Germinal center (tissue), 1 donor: ENCODE data around the gene SEC23IP.

Experiments
- DNase-seq: peaks from one replicate; pipeline ENCODE4 v3.0.0; 2012; ENCODE audit warnings: mixed read lengths, low spot score

The SEC23IP gene

DNA sequence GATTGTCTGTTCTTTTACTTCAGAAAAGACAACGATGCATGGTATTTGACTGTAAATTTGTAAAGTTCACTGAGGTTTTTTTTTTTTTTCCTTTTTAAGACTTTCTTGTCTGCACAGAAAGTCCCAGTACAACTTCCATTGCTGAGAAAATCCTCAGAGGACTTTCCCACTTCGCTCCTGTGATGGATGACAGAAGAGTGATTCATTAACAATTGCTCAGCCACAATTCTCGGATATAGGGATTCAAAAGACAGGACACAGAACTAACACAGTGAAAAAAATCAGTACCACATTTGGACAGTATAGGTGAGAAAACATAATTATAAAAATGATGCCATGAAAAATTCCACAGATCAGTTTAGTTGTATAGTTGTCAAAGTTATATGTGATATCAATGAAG, 48.0 kb downstream of the SEC23IP start:
- no peak for DNase-seq

DNA sequence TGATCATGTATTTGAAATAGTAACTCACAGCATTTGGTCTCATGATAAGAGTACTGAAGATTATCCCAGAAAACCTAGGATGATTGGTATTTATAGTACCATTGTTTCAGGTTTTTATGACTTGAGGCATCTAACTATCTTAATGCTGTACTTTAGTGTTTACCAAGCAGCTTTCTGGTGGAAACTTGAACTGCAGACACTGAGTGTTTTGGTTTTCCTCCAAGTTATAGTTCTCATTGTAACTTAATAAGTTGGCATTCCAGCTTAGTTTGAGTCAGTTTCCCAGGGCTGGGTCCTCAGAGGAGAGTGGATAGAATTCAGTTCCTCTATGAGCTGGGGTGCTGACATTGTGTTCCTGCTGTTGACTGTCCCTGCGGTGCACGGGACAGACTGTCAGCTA, 50.4 kb downstream of the SEC23IP start:
- no peak for DNase-seq

DNA sequence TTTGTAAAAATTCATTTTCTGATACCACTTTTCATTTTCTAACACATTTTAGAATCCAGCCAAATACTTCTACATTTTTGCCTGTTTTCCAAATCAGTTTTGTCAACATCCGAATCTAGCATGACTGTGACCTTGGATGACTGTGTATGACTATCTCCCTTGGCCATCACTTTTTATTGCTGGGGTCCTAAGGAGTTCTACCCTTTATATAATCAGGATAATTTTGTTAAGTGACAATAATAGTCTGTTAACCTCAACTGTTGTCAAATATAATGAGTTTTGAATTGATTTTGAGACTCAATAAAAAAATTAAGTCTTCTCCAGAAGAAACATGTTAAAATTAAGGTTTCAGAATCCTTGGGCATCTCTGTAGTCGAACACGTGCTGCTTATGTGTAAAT, 53.3 kb downstream of the SEC23IP start:
- no peak for DNase-seq

DNA sequence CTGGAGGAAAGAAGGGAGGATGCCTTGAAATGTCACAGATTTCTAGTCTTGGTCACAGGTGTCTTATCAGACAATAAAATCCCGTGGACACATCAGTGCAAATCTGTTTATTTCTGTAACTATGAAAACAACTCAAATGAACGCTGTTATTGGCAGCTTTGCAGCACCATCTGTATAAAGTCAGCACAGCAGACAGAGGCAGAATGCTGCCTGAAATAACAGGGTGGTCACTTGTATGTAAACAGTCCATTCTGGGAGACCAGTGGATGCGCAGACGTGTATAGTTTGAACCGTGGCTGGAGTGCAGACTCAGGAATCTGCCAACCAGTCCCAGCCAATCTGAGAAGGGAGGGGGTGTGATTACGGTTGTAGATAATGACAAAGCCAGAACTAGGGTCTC, 54.8 kb downstream of the SEC23IP start:
- DNase-seq, result no peak

DNA sequence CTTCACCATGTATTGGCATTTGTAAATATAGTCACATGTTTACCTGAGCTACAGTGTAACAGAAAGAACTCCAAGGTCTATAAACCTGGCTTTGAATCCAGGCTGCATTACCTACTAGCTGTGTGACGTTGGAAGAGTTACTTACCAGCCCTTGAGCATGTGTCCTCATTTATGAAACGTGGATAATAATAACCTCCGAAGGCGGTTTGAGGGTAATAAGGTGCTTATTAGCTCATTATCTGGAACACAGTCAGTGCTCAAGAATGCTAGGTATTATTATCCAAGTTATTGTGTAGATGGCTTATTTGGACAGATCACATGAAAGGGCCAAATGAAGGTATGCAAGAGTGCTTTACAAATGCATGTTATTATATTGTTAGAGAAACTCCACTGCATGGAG, 64.9 kb downstream of the SEC23IP start:
- no peak for DNase-seq

DNA sequence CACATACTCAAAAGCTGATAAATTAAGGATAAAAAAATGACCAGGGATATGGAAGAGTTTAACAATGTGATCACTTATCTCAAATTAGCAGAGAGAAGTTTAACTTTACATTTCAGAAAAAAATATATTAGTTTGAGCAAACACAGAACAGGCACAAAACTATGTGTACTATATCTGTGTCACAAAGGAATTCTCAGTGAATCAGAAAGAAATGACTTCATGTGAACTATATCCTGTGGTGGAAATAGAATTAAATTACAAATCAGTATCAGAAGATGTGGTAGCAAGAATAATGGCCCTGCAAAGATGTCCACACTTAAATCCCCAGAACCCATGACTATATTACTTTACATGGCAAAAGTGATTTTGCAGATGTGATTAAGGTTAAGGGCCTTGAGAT, 70.3 kb downstream of the SEC23IP start:
- DNase-seq, result no peak

DNA sequence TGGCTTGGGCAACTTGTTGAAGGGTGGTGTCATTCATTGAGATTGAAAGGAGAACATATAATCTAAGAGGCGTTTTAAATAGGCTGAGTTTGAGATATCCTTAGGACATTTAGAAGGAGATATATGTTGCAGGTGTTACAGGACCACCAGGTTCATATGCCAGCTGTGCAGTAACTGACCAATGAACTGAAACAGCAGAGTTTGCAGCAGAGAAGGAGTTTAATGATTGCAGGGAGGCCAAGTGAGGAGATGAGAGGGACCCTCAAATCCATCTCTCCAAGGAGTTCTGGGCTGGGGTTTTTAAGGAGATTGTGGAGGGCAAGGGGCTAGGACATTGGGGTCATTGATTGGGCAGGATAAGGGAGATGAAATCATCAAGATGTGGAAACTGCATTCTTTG, 74.5 kb downstream of the SEC23IP start:
- DNase-seq, result no peak

DNA sequence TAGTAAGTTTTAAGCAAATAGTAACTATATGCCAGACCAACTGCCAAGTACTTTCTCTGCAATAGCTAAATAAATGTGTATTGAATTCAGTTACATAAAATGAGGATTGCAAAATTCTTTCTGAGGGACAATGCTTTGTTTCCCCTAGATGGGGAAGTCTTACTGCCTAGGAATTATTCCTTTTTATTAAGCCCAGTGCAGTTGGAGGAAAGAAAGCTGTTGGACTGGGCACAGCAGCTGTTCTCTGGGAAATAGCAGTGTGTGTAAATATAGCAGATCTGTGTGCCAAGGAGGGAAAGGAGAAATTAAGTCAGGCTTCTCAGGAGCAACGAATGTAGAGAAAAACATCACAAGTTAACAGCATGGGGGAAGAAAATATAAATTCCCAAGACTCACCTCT, 77.1 kb downstream of the SEC23IP start:
- no peak for DNase-seq

DNA sequence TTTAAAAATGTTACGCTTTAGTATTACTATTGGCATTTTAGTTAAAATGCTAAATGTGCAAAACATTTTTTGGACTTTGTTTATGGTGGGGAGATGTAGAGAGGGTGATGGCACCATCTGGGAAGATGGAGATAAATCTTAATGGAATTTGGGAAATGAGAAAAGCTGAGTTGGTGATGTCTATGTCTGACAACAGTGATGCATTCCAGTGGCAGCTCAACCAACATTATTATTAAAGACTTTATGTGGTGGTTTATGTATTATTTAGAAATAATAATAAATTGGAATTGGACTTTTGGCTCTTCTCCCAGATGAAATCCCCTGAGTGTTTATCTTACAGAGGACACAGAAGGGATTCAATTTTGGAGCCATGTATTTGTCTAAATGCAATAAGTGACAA, 77.6 kb downstream of the SEC23IP start:
- DNase-seq, result no peak

DNA sequence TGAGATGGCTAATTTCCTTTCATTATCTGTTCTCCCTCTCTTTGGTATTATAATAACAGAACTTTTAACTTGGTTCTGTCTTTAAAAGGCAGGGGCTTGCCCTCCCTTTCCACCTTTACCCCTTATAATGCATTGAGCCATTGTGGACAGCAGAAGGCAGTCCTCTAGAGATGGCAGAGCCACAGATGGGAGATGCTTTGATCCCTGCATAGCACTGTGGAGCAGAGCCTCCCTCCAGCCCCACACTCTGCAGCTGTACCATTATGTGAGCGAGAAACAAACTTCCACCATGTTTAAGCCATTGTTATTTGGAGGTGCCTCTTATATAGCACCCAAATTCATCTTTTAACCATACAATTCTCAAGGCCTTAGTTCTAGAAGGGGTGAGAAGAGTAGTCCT, 78.4 kb downstream of the SEC23IP start:
- no peak for DNase-seq

DNA sequence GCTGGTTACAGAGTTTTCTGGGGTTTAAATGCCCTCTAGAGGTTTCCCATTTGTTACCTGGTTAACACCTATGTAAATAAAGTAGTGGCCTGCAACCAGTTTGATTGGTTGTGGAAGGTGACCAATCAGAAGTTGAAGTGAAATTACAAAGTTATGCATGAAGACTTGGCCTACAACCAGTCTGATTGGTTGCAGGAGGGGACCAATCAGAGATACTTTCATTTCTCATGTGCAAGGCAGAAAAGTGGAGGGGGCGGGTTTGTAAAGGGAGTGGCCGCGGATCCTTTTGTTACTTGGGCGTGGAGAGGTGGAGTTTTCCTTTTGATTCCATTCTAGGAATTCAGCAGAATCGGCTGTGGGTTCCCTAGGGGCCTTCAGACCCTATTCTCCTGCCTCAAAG, 80.8 kb downstream of the SEC23IP start:
- DNase-seq, result no peak

DNA sequence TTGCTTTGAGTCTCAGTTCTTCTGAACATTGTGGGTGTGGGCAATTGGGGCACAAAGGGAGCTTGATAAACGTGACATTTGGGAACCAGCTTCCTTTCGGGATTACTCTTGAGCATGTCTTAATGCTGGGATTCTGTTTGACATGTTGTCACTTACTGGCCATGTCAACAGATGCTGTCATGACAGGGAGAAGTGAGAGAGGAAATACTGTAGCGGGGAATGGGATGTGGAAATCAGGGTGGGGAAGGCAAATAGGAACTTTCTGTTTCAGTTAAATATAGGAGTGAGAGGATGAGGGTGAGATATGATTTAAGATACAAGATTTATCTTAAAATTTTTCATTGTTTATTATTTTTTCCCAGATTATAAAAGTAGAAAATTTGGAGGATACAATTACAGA, 83.9 kb downstream of the SEC23IP start:
- DNase-seq, result no peak

DNA sequence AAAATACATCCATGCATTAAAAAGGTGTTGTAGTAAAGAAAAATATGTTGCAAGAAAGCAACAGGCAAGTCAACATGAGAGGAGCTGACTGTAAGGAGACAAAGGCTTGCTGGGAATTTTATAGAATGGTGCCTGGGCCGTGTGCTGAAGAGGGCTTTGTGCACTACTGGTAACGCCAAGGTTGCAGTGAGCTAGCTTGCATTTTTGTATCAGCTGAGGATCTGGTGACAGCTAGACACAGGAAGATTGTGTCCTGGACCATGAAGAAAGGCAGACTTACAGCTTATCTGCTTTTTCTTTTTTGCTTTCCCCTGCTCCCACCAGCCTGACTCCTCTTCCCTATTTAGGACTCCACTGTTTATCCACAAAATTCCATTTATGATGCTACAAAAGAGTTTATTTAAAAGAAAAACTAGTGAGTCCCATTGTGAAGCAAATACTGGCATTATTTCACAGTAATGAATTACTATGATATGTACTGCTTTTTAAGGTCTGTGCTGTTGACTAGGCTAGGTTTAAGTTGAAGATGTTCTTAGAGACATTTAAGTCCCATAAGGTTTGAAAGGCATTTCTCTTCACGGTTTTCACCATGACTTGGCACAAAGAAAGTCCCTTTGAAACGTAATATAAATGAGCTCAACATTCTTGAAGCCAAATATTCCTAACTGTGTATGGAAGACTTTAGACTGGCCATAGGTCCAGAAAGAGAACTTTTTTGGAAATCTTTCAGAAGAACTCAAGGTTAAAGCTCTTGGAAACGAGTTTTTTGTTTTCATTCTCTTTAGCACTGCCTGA, 88.6 kb downstream of the SEC23IP start:
- DNase-seq, result no peak

DNA sequence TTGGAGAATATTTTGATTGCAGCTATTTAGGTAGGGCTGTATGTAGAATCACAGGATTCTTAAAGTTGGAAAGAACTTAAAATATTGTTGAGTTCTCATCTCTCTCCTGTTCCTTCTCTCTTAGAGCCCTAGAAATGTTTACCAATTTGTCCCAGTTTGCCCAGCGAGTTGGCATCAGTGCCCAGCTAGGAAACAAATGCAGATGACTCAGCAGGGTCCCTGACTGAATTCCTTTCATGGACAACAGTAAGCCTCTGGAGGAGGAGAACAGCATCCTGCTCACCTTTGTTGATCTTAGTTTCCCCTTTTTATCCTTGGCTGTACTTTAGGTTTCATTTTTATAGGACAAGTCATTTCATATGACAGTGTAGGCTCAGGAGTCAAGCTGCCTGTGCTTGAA, 89.3 kb downstream of the SEC23IP start:
- DNase-seq, result no peak

DNA sequence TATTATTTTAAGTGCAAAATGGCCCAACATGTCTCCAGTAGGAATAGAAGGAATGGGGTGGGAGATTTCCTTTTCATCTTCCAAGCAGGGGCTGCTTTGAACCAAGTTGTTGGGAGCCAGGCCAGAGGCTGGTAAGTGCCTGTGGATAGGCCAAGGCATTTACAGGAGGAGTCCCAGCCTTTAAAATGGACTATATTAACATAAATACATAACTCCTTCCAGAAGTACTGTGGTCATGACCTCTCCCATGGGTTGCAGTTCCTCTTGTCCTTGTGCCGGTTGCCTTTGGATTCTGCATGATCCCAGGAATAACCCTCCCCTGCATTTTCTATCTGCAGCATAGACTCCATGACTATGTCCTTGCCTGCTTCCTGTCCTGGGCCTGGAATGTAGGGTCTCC, 95.8 kb downstream of the SEC23IP start:
- DNase-seq, result no peak

DNA sequence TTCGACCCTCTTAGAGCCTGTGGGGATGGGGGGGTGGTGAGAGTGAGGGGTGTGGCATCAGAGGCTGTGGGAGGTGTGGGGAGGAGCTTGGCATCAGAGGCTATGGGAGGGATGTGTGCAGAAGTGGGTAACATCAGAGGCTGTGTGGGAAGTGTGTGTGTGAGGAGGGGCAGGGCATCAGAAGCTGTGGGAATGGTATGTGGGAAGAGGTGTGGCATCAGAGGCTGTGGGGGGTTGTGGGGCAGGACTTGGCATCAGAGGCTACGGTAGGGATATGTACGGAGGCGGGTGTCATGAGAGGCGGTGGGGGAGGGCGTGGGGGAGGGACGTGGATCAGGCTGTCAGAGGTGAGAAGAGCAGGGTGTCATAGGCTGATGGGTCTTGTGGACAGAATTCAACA, 97.4 kb downstream of the SEC23IP start:
- DNase-seq, result no peak

DNA sequence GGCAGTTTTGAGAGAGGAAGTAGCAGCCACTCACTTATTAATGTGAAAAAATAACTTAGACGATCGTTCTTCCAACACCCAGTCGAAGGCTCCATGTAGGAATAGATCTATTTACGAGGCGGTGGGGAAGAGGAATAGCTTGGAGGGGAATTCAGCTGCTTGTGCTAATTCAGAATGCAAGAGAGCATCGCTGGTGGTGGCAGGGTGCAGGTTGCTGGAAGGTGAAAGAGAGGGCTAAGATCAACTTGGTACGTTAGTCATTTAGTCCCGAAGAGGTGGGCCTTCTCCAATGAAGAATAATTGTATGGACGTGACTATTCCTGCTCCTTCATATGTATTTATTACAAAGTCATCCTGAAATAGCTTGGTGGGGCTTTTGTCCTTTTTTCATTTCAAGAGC, 98.5 kb downstream of the SEC23IP start:
- DNase-seq, result no peak

DNA sequence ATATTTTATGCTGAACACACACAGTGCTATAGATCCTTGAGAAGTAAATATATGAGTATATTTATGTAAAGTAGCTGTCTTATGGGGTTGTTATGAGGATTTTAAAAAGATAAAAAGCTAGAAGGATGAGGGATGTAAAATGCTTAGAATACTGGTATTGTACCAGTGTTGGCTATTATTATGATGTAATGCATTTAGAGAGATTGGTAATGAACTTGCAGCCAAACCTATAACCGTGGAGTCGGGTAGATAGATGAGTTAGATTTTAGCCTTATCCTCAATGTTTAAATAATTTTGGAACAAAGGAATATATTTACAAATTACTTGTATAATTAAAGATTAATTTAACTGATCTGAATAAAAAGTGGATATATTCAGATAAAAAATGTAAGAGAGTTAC, 99.3 kb downstream of the SEC23IP start:
- no peak for DNase-seq
